Stimulated activated naive CD4-positive, alpha-beta T cell treated with Interleukin-2 at 50 U/mL for 16 hours (primary cell): ENCODE data around the gene PKNOX1.
"Not testable (repeated sequence)": the region's sequence is repeated elsewhere in the genome, so short reads cannot be mapped to it uniquely, and the experiment has no call there.

Experiments used
- DNase-seq: peaks from one replicate; lab custom pipeline; 2025; lab: John Stamatoyannopoulos, UW

PKNOX1 gene

GRCh38 chr21:43020771-43021170, 46.4 kb downstream of the PKNOX1 start:
- no peak for DNase-seq

GRCh38 chr21:43021191-43021590, 46.8 kb downstream of the PKNOX1 start:
- no peak for DNase-seq

GRCh38 chr21:43021756-43022600, 47.6 kb downstream of the PKNOX1 start:
- DNase-seq, result no peak

- DNase-seq, result no peak
Measured at GRCh38 chr21:43023175-43023574, 48.8 kb downstream of the PKNOX1 start.

- DNase-seq, result no peak
Measured at GRCh38 chr21:43024439-43025136, 50.2 kb downstream of the PKNOX1 start.

- DNase-seq, result no peak
Measured at GRCh38 chr21:43025636-43026180, 51.3 kb downstream of the PKNOX1 start.

- no peak for DNase-seq
Measured at GRCh38 chr21:43027846-43028731, 53.7 kb downstream of the PKNOX1 start.

- DNase-seq, result no peak
Measured at GRCh38 chr21:43029785-43030184, 55.4 kb downstream of the PKNOX1 start.

GRCh38 chr21:43031121-43031619, 56.8 kb downstream of the PKNOX1 start:
- DNase-seq, result no peak

GRCh38 chr21:43034101-43034500, 59.7 kb downstream of the PKNOX1 start:
- no peak for DNase-seq

GRCh38 chr21:43034826-43035225, 60.5 kb downstream of the PKNOX1 start:
- DNase-seq, result no peak

GRCh38 chr21:43036889-43037288, 62.5 kb downstream of the PKNOX1 start:
- not testable (repeated sequence) for DNase-seq

GRCh38 chr21:43037918-43038658, 63.7 kb downstream of the PKNOX1 start:
- DNase-seq, result not testable (repeated sequence)

GRCh38 chr21:43038659-43039044, 64.3 kb downstream of the PKNOX1 start:
- not testable (repeated sequence) for DNase-seq

- not testable (repeated sequence) for DNase-seq
Measured at GRCh38 chr21:43042169-43042568, 67.8 kb downstream of the PKNOX1 start.

GRCh38 chr21:43043291-43043690, 68.9 kb downstream of the PKNOX1 start:
- not testable (repeated sequence) for DNase-seq

GRCh38 chr21:43044547-43044946, 70.2 kb downstream of the PKNOX1 start:
- not testable (repeated sequence) for DNase-seq

GRCh38 chr21:43045165-43045875, 71.0 kb downstream of the PKNOX1 start:
- not testable (repeated sequence) for DNase-seq

GRCh38 chr21:43045876-43046821, 71.8 kb downstream of the PKNOX1 start:
- not testable (repeated sequence) for DNase-seq
